ENCODE measurements around the gene TIGAR.

TIGAR gene

DNA sequence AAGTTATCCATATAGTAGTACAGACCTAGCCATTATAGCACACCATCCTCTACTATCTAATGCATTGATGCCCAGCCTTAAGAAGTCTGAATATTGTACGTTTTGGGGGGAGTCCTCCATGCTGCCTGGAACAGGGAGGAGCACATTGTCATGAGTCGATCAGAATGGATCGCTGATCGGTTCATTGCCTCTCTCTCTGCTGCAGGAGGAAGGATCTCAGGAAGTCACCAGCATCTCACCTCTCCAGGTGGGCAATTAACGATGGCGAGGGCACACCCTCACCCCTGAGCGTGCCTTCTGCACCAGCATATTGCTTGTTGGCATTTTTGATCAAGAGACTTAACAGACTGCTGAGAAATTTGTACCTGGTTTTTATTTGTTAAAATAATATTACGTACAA, 35.9 kb upstream of the TIGAR start:
- no peak overlapping the region for H3K56ac ChIP-seq (ENCODE audit: low read length)
- WGBS (ENCODE audit: extremely low coverage, insufficient coverage, low lambda C conversion rate), result 100% methylated on average over 1 of the region's 8 CpGs
- H3K9ac ChIP-seq (ENCODE audit: low read length), result no peak overlapping the region
- no peak overlapping the region for H2BK5ac ChIP-seq (ENCODE audit: low read length)
- no peaks in the 10 kb centered on the region for H3K27me3 ChIP-seq (ENCODE audit: insufficient read depth, low read length, poor library complexity)
- no peak overlapping the region for H2BK15ac ChIP-seq (replicated peaks; ENCODE audit: low read depth)
- H3K4me3 ChIP-seq (ENCODE audit: low read length), result no peak overlapping the region
- peaks cover 36% of the 10 kb centered on the region for H3K79me1 ChIP-seq (ENCODE audit: low read length)
- H3K18ac ChIP-seq (ENCODE audit: low read length), result no peak overlapping the region
- H3K4me2 ChIP-seq (ENCODE audit: low read length), result no peak overlapping the region
- no peak overlapping the region for H3K23ac ChIP-seq (ENCODE audit: low read length)
- H3K4ac ChIP-seq (ENCODE audit: low read depth, low read length), result no peak overlapping the region
- H4K5ac ChIP-seq (ENCODE audit: low read length), result no peak overlapping the region
- H3K27ac ChIP-seq (ENCODE audit: low read depth, low read length), result no peak overlapping the region
- no peak overlapping the region for H2BK120ac ChIP-seq (ENCODE audit: low read depth, low read length)
- peaks cover 45% of the 10 kb centered on the region for H3K36me3 ChIP-seq (ENCODE audit: control insufficient read depth, insufficient read depth, low read length)
- H2AK5ac ChIP-seq (ENCODE audit: low read length), result no peak overlapping the region
- H4K8ac ChIP-seq (ENCODE audit: low read depth, low read length), result no peak overlapping the region
- H3K4me1 ChIP-seq (ENCODE audit: control insufficient read depth, low read depth, low read length), result no peaks in the 10 kb centered on the region
- H3K79me2 ChIP-seq (ENCODE audit: control insufficient read depth, insufficient read depth, low read length), result peaks cover 87% of the 10 kb centered on the region
- no peak for DNase-seq

DNA sequence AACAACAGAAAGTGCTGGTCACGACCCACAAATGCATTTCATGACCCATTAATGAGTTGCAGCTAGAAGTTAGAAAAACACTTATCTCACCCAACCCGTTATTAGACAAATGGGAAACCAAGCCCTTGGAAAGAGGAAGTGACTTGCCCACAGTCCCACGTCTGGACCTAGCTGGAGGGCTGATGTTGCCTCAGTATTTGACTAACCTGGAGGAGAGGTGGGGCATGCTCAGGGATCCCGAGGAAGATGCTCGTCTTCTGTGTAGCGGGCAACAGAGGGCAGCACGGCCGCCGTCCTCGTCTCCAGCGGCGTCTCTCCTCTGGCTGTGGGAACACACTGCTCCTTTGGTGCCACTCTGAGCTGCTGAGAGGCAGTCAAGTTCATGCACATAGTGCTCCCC, 34.8 kb upstream of the TIGAR start:
- peaks cover 46% of the 10 kb centered on the region for H3K36me3 ChIP-seq (ENCODE audit: control insufficient read depth, insufficient read depth, low read length)
- H2BK15ac ChIP-seq (replicated peaks; ENCODE audit: low read depth), result no peak overlapping the region
- WGBS (ENCODE audit: extremely low coverage, insufficient coverage, low lambda C conversion rate), result no CpG with 5 or more reads among the region's 12 CpGs
- no peak overlapping the region for H3K18ac ChIP-seq (ENCODE audit: low read length)
- no peak overlapping the region for H4K5ac ChIP-seq (ENCODE audit: low read length)
- H3K4me3 ChIP-seq (ENCODE audit: low read length), result no peak overlapping the region
- H3K27me3 ChIP-seq (ENCODE audit: insufficient read depth, low read length, poor library complexity), result no peaks in the 10 kb centered on the region
- no peak overlapping the region for H3K4me2 ChIP-seq (ENCODE audit: low read length)
- no peak overlapping the region for H3K27ac ChIP-seq (ENCODE audit: low read depth, low read length)
- H3K9ac ChIP-seq (ENCODE audit: low read length), result no peak overlapping the region
- no peak overlapping the region for H2BK120ac ChIP-seq (ENCODE audit: low read depth, low read length)
- peaks cover 87% of the 10 kb centered on the region for H3K79me2 ChIP-seq (ENCODE audit: control insufficient read depth, insufficient read depth, low read length)
- H2AK5ac ChIP-seq (ENCODE audit: low read length), result no peak overlapping the region
- no peak overlapping the region for H3K4ac ChIP-seq (ENCODE audit: low read depth, low read length)
- no peak overlapping the region for H3K23ac ChIP-seq (ENCODE audit: low read length)
- no peak overlapping the region for H4K8ac ChIP-seq (ENCODE audit: low read depth, low read length)
- H3K79me1 ChIP-seq (ENCODE audit: low read length), result peaks cover 31% of the 10 kb centered on the region
- no peak for DNase-seq
- no peaks in the 10 kb centered on the region for H3K4me1 ChIP-seq (ENCODE audit: control insufficient read depth, low read depth, low read length)
- no peak overlapping the region for H2BK5ac ChIP-seq (ENCODE audit: low read length)
- H3K56ac ChIP-seq (ENCODE audit: low read length), result no peak overlapping the region

DNA sequence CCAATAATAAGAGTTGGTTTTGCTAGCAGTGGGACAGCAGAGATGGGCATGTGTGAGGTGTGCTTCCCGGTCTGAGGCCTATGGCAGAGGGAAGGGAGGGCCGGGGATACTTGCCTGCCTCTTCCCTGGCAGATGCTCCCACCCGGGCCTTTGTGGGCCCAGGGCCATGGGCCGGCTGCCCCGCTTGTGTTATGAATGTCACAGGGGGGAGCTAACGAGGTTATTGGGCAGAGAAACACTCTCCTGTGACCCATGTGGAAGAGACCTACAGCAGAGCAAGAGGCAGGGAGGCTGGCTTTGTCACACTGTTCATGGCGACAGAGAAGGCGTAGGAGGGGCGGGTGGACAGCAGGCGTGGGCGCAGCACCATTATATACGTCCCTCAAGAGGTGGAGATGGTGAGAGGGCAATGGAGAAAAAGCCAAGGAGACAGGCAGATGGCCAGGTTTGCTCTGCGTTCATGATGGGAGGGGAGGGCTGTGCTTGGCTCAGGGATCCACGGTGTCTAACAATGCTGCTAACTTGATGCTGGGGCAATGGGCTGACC, 34.2 kb upstream of the TIGAR start:
- no peak overlapping the region for H3K4me2 ChIP-seq (ENCODE audit: low read length)
- no peak overlapping the region for H3K4me3 ChIP-seq (ENCODE audit: low read length)
- no peak overlapping the region for H3K27ac ChIP-seq (ENCODE audit: low read depth, low read length)
- no peak overlapping the region for H3K9ac ChIP-seq (ENCODE audit: low read length)
- no peaks in the 10 kb centered on the region for H3K27me3 ChIP-seq (ENCODE audit: insufficient read depth, low read length, poor library complexity)
- no peak overlapping the region for H2BK120ac ChIP-seq (ENCODE audit: low read depth, low read length)
- no peak overlapping the region for H3K23ac ChIP-seq (ENCODE audit: low read length)
- peaks cover 89% of the 10 kb centered on the region for H3K79me2 ChIP-seq (ENCODE audit: control insufficient read depth, insufficient read depth, low read length)
- H3K79me1 ChIP-seq (ENCODE audit: low read length), result peaks cover 32% of the 10 kb centered on the region
- peaks cover 49% of the 10 kb centered on the region for H3K36me3 ChIP-seq (ENCODE audit: control insufficient read depth, insufficient read depth, low read length)
- H2AK5ac ChIP-seq (ENCODE audit: low read length), result no peak overlapping the region
- H2BK5ac ChIP-seq (ENCODE audit: low read length), result no peak overlapping the region
- no peak overlapping the region for H4K8ac ChIP-seq (ENCODE audit: low read depth, low read length)
- no peak overlapping the region for H2BK15ac ChIP-seq (replicated peaks; ENCODE audit: low read depth)
- no peak overlapping the region for H3K18ac ChIP-seq (ENCODE audit: low read length)
- WGBS (ENCODE audit: extremely low coverage, insufficient coverage, low lambda C conversion rate), result no CpG with 5 or more reads among the region's 14 CpGs
- no peak overlapping the region for H4K5ac ChIP-seq (ENCODE audit: low read length)
- no peak overlapping the region for H3K56ac ChIP-seq (ENCODE audit: low read length)
- DNase-seq, result no peak
- no peak overlapping the region for H3K4ac ChIP-seq (ENCODE audit: low read depth, low read length)
- H3K4me1 ChIP-seq (ENCODE audit: control insufficient read depth, low read depth, low read length), result no peaks in the 10 kb centered on the region

DNA sequence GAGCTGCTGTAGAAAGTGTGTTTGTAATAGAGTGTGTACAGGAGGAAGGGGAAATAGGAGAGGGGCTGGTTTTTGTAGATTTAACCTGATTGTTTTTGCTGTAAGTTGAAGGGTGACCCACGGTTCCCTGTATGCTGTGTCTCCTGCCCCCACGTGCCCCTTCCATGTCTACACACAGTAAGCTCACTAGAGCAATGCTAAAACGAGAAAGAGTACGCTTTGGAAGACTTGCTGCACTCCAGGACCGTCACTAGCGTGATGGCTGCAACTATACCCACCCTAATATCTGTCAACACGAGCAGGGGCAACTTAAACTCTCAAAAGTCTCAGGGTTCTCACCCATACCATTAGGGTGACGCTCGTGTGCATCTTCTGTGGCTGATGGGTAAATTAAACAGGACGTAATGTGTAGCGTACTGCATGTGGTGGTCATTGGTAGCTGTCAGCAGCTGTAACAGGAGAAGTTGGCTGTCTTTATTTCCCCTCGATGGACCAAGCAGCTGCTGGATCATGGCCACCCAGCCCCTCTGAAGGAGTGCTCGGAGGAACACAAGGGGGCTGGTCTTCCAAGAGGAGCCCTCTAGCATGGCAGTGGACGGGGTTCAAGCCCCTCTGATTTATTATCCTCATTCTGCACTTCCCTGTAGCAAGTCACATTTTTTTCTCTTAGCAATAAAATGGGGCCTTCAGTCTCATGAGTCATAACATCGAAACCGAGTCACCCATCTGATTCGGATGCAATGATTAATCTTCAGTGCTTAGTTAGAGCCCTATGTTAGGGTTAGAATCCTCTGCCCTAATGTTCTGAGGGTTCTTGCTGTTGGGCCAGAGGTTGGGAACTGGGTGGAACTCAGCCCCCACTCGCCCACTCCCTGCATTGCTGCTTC, 33.4 kb upstream of the TIGAR start:
- H3K4me2 ChIP-seq (ENCODE audit: low read length), result no peak overlapping the region
- H3K4me1 ChIP-seq (ENCODE audit: control insufficient read depth, low read depth, low read length), result no peaks in the 10 kb centered on the region
- no peak overlapping the region for H3K23ac ChIP-seq (ENCODE audit: low read length)
- no peak for DNase-seq
- H3K27ac ChIP-seq (ENCODE audit: low read depth, low read length), result no peak overlapping the region
- H3K9ac ChIP-seq (ENCODE audit: low read length), result no peak overlapping the region
- H3K36me3 ChIP-seq (ENCODE audit: control insufficient read depth, insufficient read depth, low read length), result peaks cover 43% of the 10 kb centered on the region
- H3K4ac ChIP-seq (ENCODE audit: low read depth, low read length), result no peak overlapping the region
- peaks cover 86% of the 10 kb centered on the region for H3K79me2 ChIP-seq (ENCODE audit: control insufficient read depth, insufficient read depth, low read length)
- no peak overlapping the region for H2AK5ac ChIP-seq (ENCODE audit: low read length)
- no peak overlapping the region for H2BK120ac ChIP-seq (ENCODE audit: low read depth, low read length)
- no peak overlapping the region for H3K4me3 ChIP-seq (ENCODE audit: low read length)
- H2BK5ac ChIP-seq (ENCODE audit: low read length), result no peak overlapping the region
- WGBS (ENCODE audit: extremely low coverage, insufficient coverage, low lambda C conversion rate), result no CpG with 5 or more reads among the region's 18 CpGs
- no peak overlapping the region for H3K18ac ChIP-seq (ENCODE audit: low read length)
- H4K8ac ChIP-seq (ENCODE audit: low read depth, low read length), result no peak overlapping the region
- H2BK15ac ChIP-seq (replicated peaks; ENCODE audit: low read depth), result no peak overlapping the region
- H4K5ac ChIP-seq (ENCODE audit: low read length), result no peak overlapping the region
- peaks cover 31% of the 10 kb centered on the region for H3K79me1 ChIP-seq (ENCODE audit: low read length)
- no peaks in the 10 kb centered on the region for H3K27me3 ChIP-seq (ENCODE audit: insufficient read depth, low read length, poor library complexity)
- no peak overlapping the region for H3K56ac ChIP-seq (ENCODE audit: low read length)

DNA sequence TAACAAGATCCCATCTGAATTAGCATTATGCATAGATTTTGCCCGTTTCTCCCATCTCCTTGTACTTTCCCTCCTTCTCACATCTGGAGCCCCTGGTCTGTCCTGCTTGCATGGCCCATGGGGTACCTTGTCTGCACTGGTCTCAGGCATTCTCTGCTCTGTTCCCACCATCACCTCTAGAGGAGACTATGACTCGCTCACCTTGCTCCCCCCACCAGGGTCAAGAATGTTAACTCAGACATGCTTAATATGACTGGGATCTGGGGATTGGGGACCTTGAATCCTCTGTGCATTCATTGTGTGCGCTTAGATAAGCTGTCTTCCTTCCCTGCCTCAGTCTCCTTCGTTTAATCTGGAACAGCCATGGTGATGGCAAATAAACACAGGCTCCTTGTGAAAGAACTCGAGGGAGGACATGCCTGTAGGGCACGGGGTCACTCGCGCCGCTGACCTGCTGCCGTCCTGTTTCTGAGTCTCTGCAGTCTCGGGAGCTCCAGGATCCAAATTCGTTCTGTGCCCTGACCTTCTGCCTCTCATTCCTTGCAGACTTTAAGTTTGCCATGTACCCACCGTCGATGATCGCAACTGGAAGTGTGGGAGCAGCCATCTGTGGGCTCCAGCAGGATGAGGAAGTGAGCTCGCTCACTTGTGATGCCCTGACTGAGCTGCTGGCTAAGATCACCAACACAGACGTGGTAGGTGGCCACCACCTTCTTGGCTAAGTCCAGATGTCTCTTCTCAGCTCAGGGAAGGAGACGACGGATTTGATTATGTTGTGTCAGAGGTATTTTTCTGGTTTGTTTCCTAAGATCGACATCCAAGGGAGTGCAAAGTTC, 32.5 kb upstream of the TIGAR start:
- Histone ChIP-seq H3K23ac (ENCODE audit: low read length) (no peak overlapping the region), H3K4me1 (ENCODE audit: control insufficient read depth, low read depth, low read length) (no peaks in the 10 kb centered on the region), H2BK15ac (replicated peaks; ENCODE audit: low read depth) (no peak overlapping the region), H4K8ac (ENCODE audit: low read depth, low read length) (no peak overlapping the region), H3K79me1 (ENCODE audit: low read length) (peaks cover 32% of the 10 kb centered on the region), H2BK120ac (ENCODE audit: low read depth, low read length) (no peak overlapping the region), H3K27me3 (ENCODE audit: insufficient read depth, low read length, poor library complexity) (no peaks in the 10 kb centered on the region), H3K56ac (ENCODE audit: low read length) (no peak overlapping the region), H2BK5ac (ENCODE audit: low read length) (no peak overlapping the region), H3K9ac (ENCODE audit: low read length) (no peak overlapping the region), H3K4me2 (ENCODE audit: low read length) (no peak overlapping the region), H3K79me2 (ENCODE audit: control insufficient read depth, insufficient read depth, low read length) (peaks cover 89% of the 10 kb centered on the region), H4K5ac (ENCODE audit: low read length) (no peak overlapping the region), H3K4ac (ENCODE audit: low read depth, low read length) (no peak overlapping the region), H3K4me3 (ENCODE audit: low read length) (no peak overlapping the region), H2AK5ac (ENCODE audit: low read length) (no peak overlapping the region), H3K18ac (ENCODE audit: low read length) (no peak overlapping the region), H3K36me3 (ENCODE audit: control insufficient read depth, insufficient read depth, low read length) (peaks cover 41% of the 10 kb centered on the region), H3K27ac (ENCODE audit: low read depth, low read length) (no peak overlapping the region)
- no CpG with 5 or more reads among the region's 20 CpGs for WGBS (ENCODE audit: extremely low coverage, insufficient coverage, low lambda C conversion rate)
- no peak for DNase-seq

Data from mesendoderm (in vitro differentiated cells).